ENCODE results near the gene MBNL1.

Gene MBNL1

DNA sequence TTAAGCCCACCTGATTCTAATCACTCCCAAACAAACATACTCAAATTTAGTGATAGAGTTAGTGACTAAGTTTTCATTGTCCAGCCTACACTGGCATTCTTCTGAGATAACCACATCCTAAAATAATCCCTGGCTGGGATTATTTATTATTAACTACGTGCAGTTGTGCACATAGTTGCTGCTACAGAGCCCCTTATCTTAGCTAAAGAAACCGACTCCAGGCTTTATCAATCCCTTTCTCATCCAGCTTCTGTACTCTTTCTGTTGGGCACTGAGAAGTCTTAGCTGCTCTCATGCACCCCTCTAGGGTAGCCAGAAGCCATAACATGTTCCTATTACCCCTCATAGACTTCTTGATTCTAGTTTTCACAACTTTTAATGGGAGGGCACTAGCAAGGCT, 208.7 kb downstream of the MBNL1 start:
- TF ChIP-seq, protein P1, sequence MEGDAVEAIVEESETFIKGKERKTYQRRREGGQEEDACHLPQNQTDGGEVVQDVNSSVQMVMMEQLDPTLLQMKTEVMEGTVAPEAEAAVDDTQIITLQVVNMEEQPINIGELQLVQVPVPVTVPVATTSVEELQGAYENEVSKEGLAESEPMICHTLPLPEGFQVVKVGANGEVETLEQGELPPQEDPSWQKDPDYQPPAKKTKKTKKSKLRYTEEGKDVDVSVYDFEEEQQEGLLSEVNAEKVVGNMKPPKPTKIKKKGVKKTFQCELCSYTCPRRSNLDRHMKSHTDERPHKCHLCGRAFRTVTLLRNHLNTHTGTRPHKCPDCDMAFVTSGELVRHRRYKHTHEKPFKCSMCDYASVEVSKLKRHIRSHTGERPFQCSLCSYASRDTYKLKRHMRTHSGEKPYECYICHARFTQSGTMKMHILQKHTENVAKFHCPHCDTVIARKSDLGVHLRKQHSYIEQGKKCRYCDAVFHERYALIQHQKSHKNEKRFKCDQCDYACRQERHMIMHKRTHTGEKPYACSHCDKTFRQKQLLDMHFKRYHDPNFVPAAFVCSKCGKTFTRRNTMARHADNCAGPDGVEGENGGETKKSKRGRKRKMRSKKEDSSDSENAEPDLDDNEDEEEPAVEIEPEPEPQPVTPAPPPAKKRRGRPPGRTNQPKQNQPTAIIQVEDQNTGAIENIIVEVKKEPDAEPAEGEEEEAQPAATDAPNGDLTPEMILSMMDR (conservative IDR thresholded peaks at IDR 0.05; ENCODE audit: control insufficient read depth, insufficient read depth, low read depth, low read length) = no peak
- no peak overlapping the region for H3K4me3 ChIP-seq (ENCODE audit: control insufficient read depth, low read depth, low read length)
- DNase-seq (ENCODE audit: low read depth) = no peak

DNA sequence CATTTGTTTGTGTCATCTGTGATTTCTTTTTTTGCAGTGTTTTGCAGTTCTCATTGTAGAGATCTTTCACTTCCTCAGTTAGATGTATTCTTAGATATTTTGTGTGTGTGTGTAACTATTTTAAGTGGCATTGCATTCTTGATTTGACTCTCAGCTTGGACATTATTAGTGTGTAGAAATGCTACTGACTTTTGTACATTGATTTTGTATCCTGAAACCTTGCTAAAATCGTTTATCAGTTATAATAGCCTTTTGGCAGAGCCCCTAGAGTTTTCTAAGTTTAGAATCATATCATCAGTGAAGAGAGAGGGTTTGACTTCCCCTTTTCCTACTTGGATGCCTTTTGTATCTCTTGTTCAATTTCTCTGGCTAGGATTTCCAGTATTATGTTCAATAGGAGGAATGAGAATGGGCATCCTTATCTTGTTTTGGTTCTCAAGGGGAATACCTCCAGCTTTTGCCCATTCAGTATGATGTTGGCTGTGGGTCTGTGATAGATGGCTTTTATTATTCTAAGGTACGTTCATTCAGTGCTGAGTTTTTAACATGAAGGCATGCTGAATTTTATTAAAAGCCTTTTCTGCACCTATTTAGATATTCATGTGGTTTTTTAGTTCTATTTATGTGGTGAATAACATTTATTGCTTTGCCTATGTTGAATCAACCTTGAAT, 211.7 kb downstream of the MBNL1 start:
- no peak for DNase-seq (ENCODE audit: low read depth)
- H3K4me3 ChIP-seq (ENCODE audit: control insufficient read depth, low read depth, low read length) = no peak overlapping the region
- TF ChIP-seq, protein P1 (conservative IDR thresholded peaks at IDR 0.05; ENCODE audit: control insufficient read depth, insufficient read depth, low read depth, low read length) = no peak

DNA sequence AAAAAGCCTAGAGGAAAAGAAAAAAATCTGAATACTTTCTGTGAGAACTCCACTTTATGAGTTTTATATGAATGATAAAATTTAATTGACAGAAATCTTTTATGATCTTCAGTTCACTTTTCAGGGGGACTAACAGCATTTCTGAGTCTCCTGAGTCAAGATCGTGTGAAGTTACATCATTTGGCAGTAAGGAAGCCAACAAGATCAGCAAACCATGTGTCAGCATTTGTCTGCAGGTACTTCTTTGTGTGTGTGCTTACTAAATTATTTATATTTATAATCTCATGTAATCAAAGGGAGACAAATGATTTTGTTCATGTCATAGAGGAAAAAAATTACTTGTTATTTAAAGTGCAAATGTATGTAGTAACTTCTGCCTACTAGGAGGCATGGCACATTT, 217.6 kb downstream of the MBNL1 start:
- TF ChIP-seq, protein P1 (conservative IDR thresholded peaks at IDR 0.05; ENCODE audit: control insufficient read depth, insufficient read depth, low read depth, low read length) = no peak
- no peak for DNase-seq (ENCODE audit: low read depth)
- no peak overlapping the region for H3K4me3 ChIP-seq (ENCODE audit: control insufficient read depth, low read depth, low read length)

DNA sequence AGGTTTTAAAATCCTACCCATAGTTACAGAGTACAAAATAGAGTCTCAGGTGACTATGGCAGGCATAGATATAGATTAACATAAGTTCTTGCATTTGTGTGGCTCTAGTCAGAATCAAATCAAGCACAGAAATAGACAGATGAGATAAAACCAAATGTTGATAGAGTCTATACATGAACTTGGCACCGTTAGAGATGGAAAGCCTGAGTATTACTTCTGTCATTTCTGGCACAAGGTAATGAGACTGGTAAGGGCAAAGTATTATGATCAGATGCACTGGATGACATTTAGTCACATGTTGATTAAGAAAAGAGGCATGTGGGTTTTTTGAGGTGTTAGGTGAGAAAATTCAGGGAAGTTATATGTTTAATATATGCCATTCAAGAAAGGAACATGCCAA, 219.7 kb downstream of the MBNL1 start:
- DNase-seq (ENCODE audit: low read depth) = no peak
- TF ChIP-seq, protein P1 (conservative IDR thresholded peaks at IDR 0.05; ENCODE audit: control insufficient read depth, insufficient read depth, low read depth, low read length) = no peak
- H3K4me3 ChIP-seq (ENCODE audit: control insufficient read depth, low read depth, low read length) = no peak overlapping the region

DNA sequence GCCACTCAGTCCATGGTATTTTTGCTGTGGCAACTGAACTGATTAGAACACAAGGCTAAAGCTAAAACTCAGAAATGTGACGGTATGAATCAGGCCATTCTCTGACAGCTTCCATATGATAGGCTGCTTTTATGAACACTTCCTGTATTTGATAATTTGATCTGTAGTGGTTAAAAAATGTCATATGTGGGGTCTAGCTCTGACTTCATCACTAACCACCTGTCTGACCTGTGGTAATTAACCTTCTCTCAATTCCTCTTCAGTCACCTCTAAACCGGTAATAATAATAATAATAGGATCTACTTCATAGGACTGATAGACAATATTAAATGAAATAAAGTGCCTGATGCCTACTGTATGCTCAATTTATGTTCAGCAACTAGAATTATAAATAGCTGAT, 223.2 kb downstream of the MBNL1 start:
- TF ChIP-seq, protein P1 (conservative IDR thresholded peaks at IDR 0.05; ENCODE audit: control insufficient read depth, insufficient read depth, low read depth, low read length) = no peak
- DNase-seq (ENCODE audit: low read depth) = no peak
- no peak overlapping the region for H3K4me3 ChIP-seq (ENCODE audit: control insufficient read depth, low read depth, low read length)

DNA sequence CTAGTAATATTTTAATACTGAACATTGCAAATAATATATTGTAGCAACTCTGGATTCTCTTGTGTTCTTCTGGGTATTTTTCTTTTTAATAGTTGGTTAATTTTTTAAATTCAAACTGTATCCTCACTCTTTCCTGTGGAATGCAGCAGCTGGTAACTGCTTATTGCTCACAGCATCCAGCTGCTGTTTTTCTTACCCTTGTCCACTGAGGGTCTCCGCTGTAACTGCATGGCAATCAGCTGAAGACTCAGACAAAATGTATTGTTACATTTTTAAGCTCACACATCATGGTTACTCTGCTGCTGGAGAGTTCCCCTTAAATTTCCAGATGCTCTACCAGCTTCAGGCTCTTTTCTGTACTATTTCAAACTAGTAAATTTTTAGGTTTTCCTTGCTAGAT, 227.6 kb downstream of the MBNL1 start:
- TF ChIP-seq, protein P1 (conservative IDR thresholded peaks at IDR 0.05; ENCODE audit: control insufficient read depth, insufficient read depth, low read depth, low read length) = no peak
- H3K4me3 ChIP-seq (ENCODE audit: control insufficient read depth, low read depth, low read length) = no peak overlapping the region
- no peak for DNase-seq (ENCODE audit: low read depth)

DNA sequence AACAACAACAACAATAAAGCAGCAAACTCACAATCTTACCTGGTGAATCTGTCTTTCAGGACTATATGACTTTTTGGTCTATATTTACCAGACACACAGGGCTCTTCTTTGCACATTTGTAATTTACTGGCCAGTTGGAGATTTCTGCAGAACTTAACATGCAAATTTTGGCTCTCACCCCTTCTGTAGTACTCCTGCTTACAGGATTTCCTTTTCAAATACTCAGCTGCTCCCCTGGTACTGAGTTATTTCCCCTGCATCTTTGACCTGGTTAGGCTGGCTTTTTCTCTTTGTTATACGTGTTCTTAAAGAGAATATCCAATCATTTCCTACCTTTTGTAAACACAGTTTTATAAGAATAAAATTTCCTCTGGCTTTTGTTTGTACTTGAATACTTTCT, 228.0 kb downstream of the MBNL1 start:
- no peak for DNase-seq (ENCODE audit: low read depth)
- H3K4me3 ChIP-seq (ENCODE audit: control insufficient read depth, low read depth, low read length) = no peak overlapping the region
- TF ChIP-seq, protein P1 (conservative IDR thresholded peaks at IDR 0.05; ENCODE audit: control insufficient read depth, insufficient read depth, low read depth, low read length) = no peak
